ENCODE measurements around the gene IFT57.

Gene IFT57

GRCh38 chr3:108201258-108201657 is 21.0 kb downstream of the IFT57 start:
- Histone ChIP-seq H3K9ac (ENCODE audit: low read depth, low read length, poor library complexity, severe bottlenecking) (no peak overlapping the region), H3F3A (ENCODE audit: low read depth) (no peaks in the 10 kb centered on the region), H3K27me3 (ENCODE audit: insufficient read depth, low read length, poor library complexity, severe bottlenecking) (no peaks in the 10 kb centered on the region), H3K4me3 (ENCODE audit: low read length, poor library complexity, severe bottlenecking) (no peak overlapping the region), H4K20me1 (ENCODE audit: insufficient read depth, low read length, poor library complexity, severe bottlenecking) (no peaks in the 10 kb centered on the region), H3K4me1 (ENCODE audit: insufficient read depth, low read length, poor library complexity, severe bottlenecking) (peaks cover 4% of the 10 kb centered on the region), H3K79me2 (ENCODE audit: insufficient read depth, low read length) (no peaks in the 10 kb centered on the region), H3K36me3 (ENCODE audit: insufficient read depth, low read length) (no peaks in the 10 kb centered on the region), H3K9me3 (ENCODE audit: insufficient read depth, low read depth, low read length) (no peaks in the 10 kb centered on the region), H2AFZ (ENCODE audit: low read length) (no peak overlapping the region), H3K4me2 (ENCODE audit: low read depth, low read length, poor library complexity, severe bottlenecking) (no peak overlapping the region), H3K9me2 (replicated peaks; ENCODE audit: low read depth, low read length) (no peaks in the 10 kb centered on the region)
- no peak for TF ChIP-seq CTCF (conservative IDR thresholded peaks at IDR 0.05; ENCODE audit: low read length)
- TF ChIP-seq EZH2phosphoT487 (IDR thresholded peaks at IDR 0.05; ENCODE audit: borderline replicate concordance): no peak

- Histone ChIP-seq H3K36me3 (ENCODE audit: insufficient read depth, low read length) (no peaks in the 10 kb centered on the region), H3K27me3 (ENCODE audit: insufficient read depth, low read length, poor library complexity, severe bottlenecking) (no peaks in the 10 kb centered on the region), H2AFZ (ENCODE audit: low read length) (no peak overlapping the region), H3K9ac (ENCODE audit: low read depth, low read length, poor library complexity, severe bottlenecking) (no peak overlapping the region), H3K4me2 (ENCODE audit: low read depth, low read length, poor library complexity, severe bottlenecking) (no peak overlapping the region), H3K4me3 (ENCODE audit: low read length, poor library complexity, severe bottlenecking) (no peak overlapping the region), H4K20me1 (ENCODE audit: insufficient read depth, low read length, poor library complexity, severe bottlenecking) (no peaks in the 10 kb centered on the region), H3K4me1 (ENCODE audit: insufficient read depth, low read length, poor library complexity, severe bottlenecking) (peaks cover 4% of the 10 kb centered on the region), H3K9me3 (ENCODE audit: insufficient read depth, low read depth, low read length) (no peaks in the 10 kb centered on the region), H3K79me2 (ENCODE audit: insufficient read depth, low read length) (no peaks in the 10 kb centered on the region), H3K9me2 (replicated peaks; ENCODE audit: low read depth, low read length) (no peaks in the 10 kb centered on the region), H3F3A (ENCODE audit: low read depth) (no peaks in the 10 kb centered on the region)
- TF ChIP-seq EZH2phosphoT487 (IDR thresholded peaks at IDR 0.05; ENCODE audit: borderline replicate concordance) (no peak), CTCF (conservative IDR thresholded peaks at IDR 0.05; ENCODE audit: low read length) (no peak)
Observed at GRCh38 chr3:108200578-108200977, 21.6 kb downstream of the IFT57 start.

GRCh38 chr3:108200024-108200423 is 22.2 kb downstream of the IFT57 start:
- Histone ChIP-seq H3K9ac (ENCODE audit: low read depth, low read length, poor library complexity, severe bottlenecking) (no peak overlapping the region), H3F3A (ENCODE audit: low read depth) (no peaks in the 10 kb centered on the region), H2AFZ (ENCODE audit: low read length) (no peak overlapping the region), H3K4me1 (ENCODE audit: insufficient read depth, low read length, poor library complexity, severe bottlenecking) (peaks cover 4% of the 10 kb centered on the region), H3K36me3 (ENCODE audit: insufficient read depth, low read length) (no peaks in the 10 kb centered on the region), H4K20me1 (ENCODE audit: insufficient read depth, low read length, poor library complexity, severe bottlenecking) (no peaks in the 10 kb centered on the region), H3K4me3 (ENCODE audit: low read length, poor library complexity, severe bottlenecking) (no peak overlapping the region), H3K27me3 (ENCODE audit: insufficient read depth, low read length, poor library complexity, severe bottlenecking) (no peaks in the 10 kb centered on the region), H3K4me2 (ENCODE audit: low read depth, low read length, poor library complexity, severe bottlenecking) (no peak overlapping the region), H3K9me2 (replicated peaks; ENCODE audit: low read depth, low read length) (no peaks in the 10 kb centered on the region), H3K9me3 (ENCODE audit: insufficient read depth, low read depth, low read length) (no peaks in the 10 kb centered on the region), H3K79me2 (ENCODE audit: insufficient read depth, low read length) (no peaks in the 10 kb centered on the region)
- no peak for TF ChIP-seq EZH2phosphoT487 (IDR thresholded peaks at IDR 0.05; ENCODE audit: borderline replicate concordance)
- no peak for TF ChIP-seq CTCF (conservative IDR thresholded peaks at IDR 0.05; ENCODE audit: low read length)
